ENCODE measurements around the gene ANGPTL8.

DNA sequence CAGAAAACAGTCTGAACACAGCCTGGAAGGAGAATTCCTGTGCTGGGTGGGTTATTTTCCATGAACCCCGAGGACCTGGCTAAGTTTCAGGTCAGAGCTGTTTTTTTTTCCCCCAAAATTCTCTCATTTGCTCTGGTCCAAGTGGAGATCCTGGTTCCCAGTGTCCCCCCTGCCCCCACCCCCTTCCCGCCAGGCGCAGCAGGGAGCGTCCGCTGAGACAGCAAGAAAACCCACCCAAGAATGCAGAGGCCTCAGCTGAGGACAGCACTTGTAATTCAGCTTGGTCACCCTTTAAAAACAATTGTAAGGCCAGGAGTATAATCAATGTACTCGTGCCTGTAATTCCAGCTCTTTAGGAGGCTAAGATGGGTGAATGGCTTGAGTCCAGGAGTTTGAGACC is 45.1 kb downstream of the ANGPTL8 start:
- no peak for TF ChIP-seq GABPA (IDR thresholded peaks at IDR 0.05 in 1 of 2, conservative IDR thresholded peaks at IDR 0.05 in 1 of 2)
- no peak for TF ChIP-seq CTCF (IDR thresholded peaks at IDR 0.05; ENCODE audit: low read depth, low read length, missing input control)
